Stimulated activated CD4-positive, alpha-beta T cell treated with anti-CD3 and anti-CD28 coated beads, Interleukin-15, amount 100 ng/mL, for 1 hour (primary cell): ENCODE results near the gene MED12L.

Experiments used
- DNase-seq, 2 donors: peaks; one replicate each; pipeline ENCODE4 v3.0.0-alpha.2; 2020; ENCODE audit warnings: low read depth in 1 of 2, low spot score in 1 of 2

MED12L gene

GRCh38 chr3:151446002-151446340 is 360.5 kb downstream of the MED12L start:
- no peak for DNase-seq

GRCh38 chr3:151452368-151452767 is 366.9 kb downstream of the MED12L start:
- DNase-seq = no peak

GRCh38 chr3:151452841-151453240 is 367.4 kb downstream of the MED12L start:
- no peak for DNase-seq

GRCh38 chr3:151456065-151456464 is 370.6 kb downstream of the MED12L start:
- DNase-seq = no peak

- no peak for DNase-seq
These were observed 373.9 kb downstream of the MED12L start for GRCh38 chr3:151459358-151459757.

- no peak for DNase-seq
These were observed 374.8 kb downstream of the MED12L start for GRCh38 chr3:151460228-151460627.

- no peak for DNase-seq
These were observed 375.4 kb downstream of the MED12L start, which contains the start of gene IGSF10 for GRCh38 chr3:151460774-151461450. Gene IGSF10 (minus strand): TSS chr3:151461061. CDS start chr3:151458709, 2,352 bp downstream.

- DNase-seq = no peak
These were observed 376.9 kb downstream of the MED12L start for GRCh38 chr3:151462278-151462780.

- no peak for DNase-seq
These were observed 377.5 kb downstream of the MED12L start for GRCh38 chr3:151462991-151463390.

GRCh38 chr3:151467069-151467468 is 381.6 kb downstream of the MED12L start:
- DNase-seq = no peak

- no peak for DNase-seq
These were observed 382.9 kb downstream of the MED12L start for GRCh38 chr3:151468284-151468917.

GRCh38 chr3:151476344-151477018 is 391.0 kb downstream of the MED12L start:
- no peak for DNase-seq

- DNase-seq = no peak
These were observed 392.3 kb downstream of the MED12L start for GRCh38 chr3:151477591-151478334.

GRCh38 chr3:151478335-151478697 is 392.9 kb downstream of the MED12L start:
- DNase-seq = no peak

GRCh38 chr3:151479452-151479851 is 394.0 kb downstream of the MED12L start:
- no peak for DNase-seq

- no peak for DNase-seq
These were observed 395.0 kb downstream of the MED12L start for GRCh38 chr3:151480492-151480891.

- DNase-seq = no peak
These were observed 398.0 kb downstream of the MED12L start for GRCh38 chr3:151483488-151483887.

GRCh38 chr3:151483961-151484520 is 398.6 kb downstream of the MED12L start:
- no peak for DNase-seq
